Muscle of back (tissue), 11 donors: ENCODE data around the gene COPS7A. TPM values are rescaled to one million over a fixed set of nuclear protein-coding genes. Genes with fewer than 3 reads are reported as not detected.

Experiments used
- DNase-seq, 3 donors: peaks; one replicate each; pipeline versions ENCODE4 v3.0.0 to v3.0.0-alpha.2; 2013
- polyA plus RNA-seq, 10 donors: library from polyadenylated mRNA; unstranded; fragments of 120-200 nt; gene quantifications; one replicate each; pipeline ENCODE4 v1.2.1, GENCODE V29; 2013; ENCODE audit not compliant: insufficient read length in 10 of 10

Gene COPS7A
- polyA plus RNA-seq, 10 donors: 55.6 to 66.6 (median 61.9) TPM

DNA sequence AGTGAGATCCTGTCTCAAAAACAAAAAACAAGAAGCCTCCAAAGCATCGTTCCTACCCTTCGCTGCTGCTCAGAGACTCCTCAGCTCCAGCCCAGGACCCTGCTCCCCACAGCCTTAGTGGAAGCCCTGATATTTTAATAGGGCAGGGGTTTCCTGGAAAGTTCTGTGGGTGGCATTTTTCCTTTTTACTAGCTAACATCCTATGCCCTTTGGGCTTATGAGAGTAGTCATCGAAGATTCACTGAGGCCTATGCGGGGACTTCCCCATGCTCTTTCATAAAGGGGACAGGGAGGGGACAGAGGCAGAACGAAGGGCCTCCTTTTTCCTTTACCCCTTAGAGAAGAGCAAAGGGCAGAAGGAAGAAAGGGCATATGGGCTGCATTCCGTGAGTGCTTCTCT, 56.7 kb downstream of the COPS7A start:
- no peak for DNase-seq

Other genes starting within 250 kb of the COPS7A start
- 100 to 1,000 TPM; 117 to 156 (median 137) TPM for gene MRPL51, start 230.8 kb upstream of the COPS7A start, polyA plus RNA-seq
- gene NCAPD2, start 229.9 kb upstream of the COPS7A start, polyA plus RNA-seq: 10 to 100 TPM; 28.4 to 52.4 (median 37.9) TPM
- 1,000 to 10,000 TPM; 2,765 to 4,884 (median 4,736) TPM for gene GAPDH, start 189.5 kb upstream of the COPS7A start, polyA plus RNA-seq
- 10 to 100 TPM; 19.8 to 37.0 (median 30.3) TPM for gene IFFO1, start 168.0 kb upstream of the COPS7A start, polyA plus RNA-seq
- 10 to 100 TPM; 18.6 to 26.9 (median 23.8) TPM for gene NOP2, start 155.8 kb upstream of the COPS7A start, polyA plus RNA-seq
- 100 to 1,000 TPM; 125 to 170 (median 147) TPM for gene CHD4, start 116.7 kb upstream of the COPS7A start, polyA plus RNA-seq
- 1 to 10 TPM in 9 of 10 donors, under 1 TPM in 1; 0.99 to 2.3 (median 1.5) TPM for gene LPAR5, start 88.1 kb upstream of the COPS7A start, polyA plus RNA-seq
- 1 to 10 TPM; 2.1 to 3.8 (median 2.5) TPM for gene ACRBP, start 76.6 kb upstream of the COPS7A start, polyA plus RNA-seq
- 10 to 100 TPM; 43.7 to 54.1 (median 48.9) TPM for gene ING4, start 60.9 kb upstream of the COPS7A start, polyA plus RNA-seq
- gene ZNF384, start 34.7 kb upstream of the COPS7A start, polyA plus RNA-seq: 10 to 100 TPM; 40.6 to 62.3 (median 47.0) TPM
- 1 to 10 TPM; 2.6 to 7.0 (median 4.4) TPM for gene PIANP, start 23.2 kb upstream of the COPS7A start, polyA plus RNA-seq
- 100 to 1,000 TPM; 114 to 157 (median 128) TPM for gene MLF2, start 29.1 kb downstream of the COPS7A start, polyA plus RNA-seq
- 100 to 1,000 TPM; 245 to 421 (median 350) TPM for gene PTMS, start 42.3 kb downstream of the COPS7A start, polyA plus RNA-seq
- gene LAG3, start 48.5 kb downstream of the COPS7A start, polyA plus RNA-seq: 1 to 10 TPM in 1 of 10 donors, under 1 TPM in 9; 0.30 to 1.2 (median 0.53) TPM
- 10 to 100 TPM in 2 of 10 donors, 1 to 10 TPM in 8; 5.9 to 15.5 (median 7.7) TPM for gene CD4, start 65.5 kb downstream of the COPS7A start, polyA plus RNA-seq
- gene GPR162, start 97.8 kb downstream of the COPS7A start, polyA plus RNA-seq: 10 to 100 TPM; 15.3 to 27.6 (median 17.9) TPM
- 10 to 100 TPM; 32.6 to 62.7 (median 44.1) TPM for gene P3H3, start 104.4 kb downstream of the COPS7A start, polyA plus RNA-seq
- 10 to 100 TPM; 10.3 to 40.0 (median 26.3) TPM for gene GNB3, start 116.9 kb downstream of the COPS7A start, polyA plus RNA-seq
- 10 to 100 TPM; 14.1 to 25.5 (median 19.5) TPM for gene CDCA3, start 127.2 kb downstream of the COPS7A start, polyA plus RNA-seq
- 10 to 100 TPM; 46.9 to 67.1 (median 59.3) TPM for gene USP5, start 128.1 kb downstream of the COPS7A start, polyA plus RNA-seq
- gene TPI1, start 143.5 kb downstream of the COPS7A start, polyA plus RNA-seq: 1,000 to 10,000 TPM in 3 of 10 donors, 100 to 1,000 TPM in 7; 716 to 1,072 (median 910) TPM
- gene SPSB2, start 149.3 kb downstream of the COPS7A start, polyA plus RNA-seq: 1 to 10 TPM; 2.5 to 7.0 (median 5.7) TPM
- gene LRRC23, start 180.8 kb downstream of the COPS7A start, polyA plus RNA-seq: 10 to 100 TPM in 6 of 10 donors, 1 to 10 TPM in 4; 8.4 to 11.7 (median 10.2) TPM
- gene ENO2, start 190.5 kb downstream of the COPS7A start, polyA plus RNA-seq: 10 to 100 TPM in 2 of 10 donors, 1 to 10 TPM in 8; 5.2 to 11.7 (median 8.4) TPM
- gene ATN1, start 203.9 kb downstream of the COPS7A start, polyA plus RNA-seq: 10 to 100 TPM; 58.2 to 79.9 (median 68.1) TPM
- gene RNU7-1, start 219.8 kb downstream of the COPS7A start, polyA plus RNA-seq: not detected
- 100 to 1,000 TPM; 120 to 180 (median 152) TPM for gene C12orf57, start 220.0 kb downstream of the COPS7A start, polyA plus RNA-seq
- gene PTPN6, start 227.3 kb downstream of the COPS7A start, polyA plus RNA-seq: 10 to 100 TPM in 1 of 10 donors, 1 to 10 TPM in 9; 4.3 to 10.6 (median 6.6) TPM
- gene PHB2, start 246.6 kb downstream of the COPS7A start, polyA plus RNA-seq: 100 to 1,000 TPM; 254 to 293 (median 280) TPM
- gene EMG1, start 246.9 kb downstream of the COPS7A start, polyA plus RNA-seq: 10 to 100 TPM; 27.1 to 38.6 (median 29.8) TPM